ENCODE measurements around the gene COASY.
A peak's percentile ranks its signal among the peaks of the same experiment; 100 is the strongest.

DNA sequence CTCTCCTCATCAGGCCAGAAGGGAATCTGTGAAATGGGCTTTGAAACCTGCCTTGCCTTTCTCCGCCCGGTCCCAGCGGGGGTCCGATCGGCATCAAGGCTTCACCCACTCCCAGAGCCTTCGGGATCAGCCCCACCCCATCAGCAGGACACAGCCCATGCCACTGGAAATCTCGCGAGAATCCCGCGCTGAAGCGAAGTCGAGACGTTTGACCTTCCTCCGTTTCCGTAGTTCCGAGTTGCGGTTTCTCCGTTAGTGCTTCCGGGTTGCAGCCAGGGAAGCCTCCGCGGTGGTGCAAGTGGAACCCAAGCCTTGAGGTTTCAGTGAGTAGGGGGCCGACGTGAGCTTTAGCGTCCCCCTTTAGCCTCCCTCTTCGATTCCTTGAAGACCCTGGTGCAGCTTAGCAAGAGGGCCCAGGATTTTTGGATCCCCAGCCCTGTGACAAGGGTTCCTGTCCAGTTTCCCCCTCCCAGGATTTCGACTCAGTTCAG is at the start of gene COASY:
- TF ChIP-seq POLR2AphosphoS5 (IDR thresholded peaks at IDR 0.05; ENCODE audit: low read depth, low read length) (peak; percentile 85), TAF1 (IDR thresholded peaks at IDR 0.05; ENCODE audit: borderline replicate concordance, insufficient read depth, low read length) (peak; percentile 79), REST (IDR thresholded peaks at IDR 0.05; ENCODE audit: insufficient read depth in 1 of 2, low read depth in 2 of 2, low read length in 2 of 2) (peak; percentile 30 to 58; a peak in 1 of 4 replicates), SIN3A (IDR thresholded peaks at IDR 0.05; ENCODE audit: borderline replicate concordance, insufficient read depth, low read length) (peak; percentile 99; the same call in 1 of the 2 replicates)

Data from PFSK-1 (cell line).